SK-N-SH treated with all-trans-retinoic acid at 6 μM for 48 hours (cell line): ENCODE measurements around the gene LTN1.

Experiments
- ATAC-seq: fragments of 200-7000 bp; cut with Tn5 transposase; 3 replicates; pipeline ENCODE4 v1.9.1; 2020; ENCODE audit warnings: mild to moderate bottlenecking, moderate library complexity
- ARNTL ChIP-seq: fragments of 450-650 bp; formaldehyde crosslinking; IDR thresholded peaks from 2 replicates; pipeline ENCODE4 v1.5.0; 2020; ENCODE audit warnings: low read depth, mild to moderate bottlenecking, moderate library complexity, borderline replicate concordance
- BACH2 ChIP-seq: fragments of 250-450 bp; sonication (Bioruptor Pico); IDR thresholded peaks from 2 replicates; pipeline ENCODE4 v1.9.0; 2021; ENCODE audit warnings: mild to moderate bottlenecking, borderline replicate concordance
- ESRRG ChIP-seq: fragments of 250-450 bp; sonication (Bioruptor Pico); IDR thresholded peaks from 2 replicates; pipeline ENCODE4 v1.6.1; 2021; ENCODE audit warnings: mild to moderate bottlenecking
- ISL1 ChIP-seq: fragments of 250-450 bp; sonication (Bioruptor Pico); IDR thresholded peaks from 2 replicates; pipeline ENCODE4 v2.1.2; 2022; ENCODE audit warnings: mild to moderate bottlenecking, moderate library complexity
- SNAI2 ChIP-seq: fragments of 250-450 bp; sonication (Bioruptor Pico); IDR thresholded peaks from 2 replicates; pipeline ENCODE4 v1.5.0; 2020; ENCODE audit warnings: mild to moderate bottlenecking, moderate library complexity
- TCF4 ChIP-seq: fragments of 250-450 bp; sonication (Bioruptor Pico); IDR thresholded peaks from 2 replicates; pipeline ENCODE4 v1.8.0; 2021; ENCODE audit warnings: mild to moderate bottlenecking, moderate library complexity, borderline replicate concordance
- TOX ChIP-seq: fragments of 250-450 bp; sonication (Bioruptor Pico); IDR thresholded peaks from 2 replicates; pipeline ENCODE4 v1.8.0; 2021; ENCODE audit warnings: mild to moderate bottlenecking, moderate library complexity, borderline replicate concordance
- ZC3H10 ChIP-seq: fragments of 250-450 bp; sonication (Bioruptor Pico); IDR thresholded peaks from 2 replicates; pipeline ENCODE4 v1.5.1; 2021; ENCODE audit warnings: mild to moderate bottlenecking, moderate library complexity
- ZFP3 ChIP-seq: fragments of 250-450 bp; sonication (Bioruptor Pico); IDR thresholded peaks from 2 replicates; pipeline ENCODE4 v1.5.0; 2020; ENCODE audit warnings: mild to moderate bottlenecking, moderate library complexity
- ZFP30 ChIP-seq: fragments of 450-650 bp; formaldehyde crosslinking; IDR thresholded peaks from 2 replicates; pipeline ENCODE4 v1.5.0; 2022; ENCODE audit warnings: mild to moderate bottlenecking, moderate library complexity
- ZNF565 ChIP-seq: fragments of 450-650 bp; formaldehyde crosslinking; conservative IDR thresholded peaks from 2 replicates; pipeline ENCODE4 v1.5.0; 2020; ENCODE audit warnings: low read depth, mild to moderate bottlenecking, moderate library complexity
- ZNF8 ChIP-seq: fragments of 450-650 bp; formaldehyde crosslinking; IDR thresholded peaks from 2 replicates; pipeline ENCODE4 v1.5.0; 2020; ENCODE audit warnings: mild to moderate bottlenecking, moderate library complexity
- TF ChIP-seq, protein P1 (sequence below): fragments of 250-450 bp; sonication (Bioruptor Pico); IDR thresholded peaks from 2 replicates; pipeline ENCODE4 v1.5.0; 2020; ENCODE audit warnings: mild to moderate bottlenecking, moderate library complexity
- TF ChIP-seq, protein P2 (sequence below): fragments of 250-450 bp; sonication (Bioruptor Pico); IDR thresholded peaks from 2 replicates; pipeline ENCODE4 v1.8.0; 2021; ENCODE audit warnings: low read depth, mild to moderate bottlenecking, moderate library complexity, borderline replicate concordance
- TF ChIP-seq, protein P3 (sequence below): fragments of 250-450 bp; sonication (Bioruptor Pico); IDR thresholded peaks from 2 replicates; pipeline ENCODE4 v1.5.1; 2020; ENCODE audit warnings: low read depth, mild to moderate bottlenecking, moderate library complexity
- TF ChIP-seq, protein P4 (sequence below): fragments of 250-450 bp; sonication (Bioruptor Pico); IDR thresholded peaks from 2 replicates; pipeline ENCODE4 v1.5.1; 2021; ENCODE audit warnings: mild to moderate bottlenecking, moderate library complexity

The LTN1 gene

DNA sequence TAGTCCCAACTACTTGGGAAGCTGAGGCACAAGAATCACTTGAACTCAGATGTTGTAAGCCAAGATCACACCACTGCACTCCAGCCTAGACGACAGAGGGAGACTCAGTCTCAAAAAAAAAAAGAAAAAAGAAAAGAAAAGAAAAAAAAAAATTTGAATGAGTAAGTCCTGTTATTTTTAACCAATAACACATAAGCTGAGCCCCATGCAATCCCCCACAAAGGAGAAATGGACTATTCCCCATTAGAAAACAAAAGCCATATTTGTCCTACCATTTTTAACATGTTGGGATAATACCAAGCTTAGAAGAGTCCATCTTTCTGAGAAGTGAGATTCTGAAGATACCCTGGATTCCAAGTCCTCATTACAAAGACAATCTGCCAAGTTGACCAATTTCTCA, 32.4 kb downstream of the LTN1 start:
- TF ChIP-seq ZFP30 (CRISPR knock-in tag), result no peak
- no peak for TF ChIP-seq ESRRG
- TF ChIP-seq ARNTL (CRISPR knock-in tag), result no peak
- TF ChIP-seq, protein P1, sequence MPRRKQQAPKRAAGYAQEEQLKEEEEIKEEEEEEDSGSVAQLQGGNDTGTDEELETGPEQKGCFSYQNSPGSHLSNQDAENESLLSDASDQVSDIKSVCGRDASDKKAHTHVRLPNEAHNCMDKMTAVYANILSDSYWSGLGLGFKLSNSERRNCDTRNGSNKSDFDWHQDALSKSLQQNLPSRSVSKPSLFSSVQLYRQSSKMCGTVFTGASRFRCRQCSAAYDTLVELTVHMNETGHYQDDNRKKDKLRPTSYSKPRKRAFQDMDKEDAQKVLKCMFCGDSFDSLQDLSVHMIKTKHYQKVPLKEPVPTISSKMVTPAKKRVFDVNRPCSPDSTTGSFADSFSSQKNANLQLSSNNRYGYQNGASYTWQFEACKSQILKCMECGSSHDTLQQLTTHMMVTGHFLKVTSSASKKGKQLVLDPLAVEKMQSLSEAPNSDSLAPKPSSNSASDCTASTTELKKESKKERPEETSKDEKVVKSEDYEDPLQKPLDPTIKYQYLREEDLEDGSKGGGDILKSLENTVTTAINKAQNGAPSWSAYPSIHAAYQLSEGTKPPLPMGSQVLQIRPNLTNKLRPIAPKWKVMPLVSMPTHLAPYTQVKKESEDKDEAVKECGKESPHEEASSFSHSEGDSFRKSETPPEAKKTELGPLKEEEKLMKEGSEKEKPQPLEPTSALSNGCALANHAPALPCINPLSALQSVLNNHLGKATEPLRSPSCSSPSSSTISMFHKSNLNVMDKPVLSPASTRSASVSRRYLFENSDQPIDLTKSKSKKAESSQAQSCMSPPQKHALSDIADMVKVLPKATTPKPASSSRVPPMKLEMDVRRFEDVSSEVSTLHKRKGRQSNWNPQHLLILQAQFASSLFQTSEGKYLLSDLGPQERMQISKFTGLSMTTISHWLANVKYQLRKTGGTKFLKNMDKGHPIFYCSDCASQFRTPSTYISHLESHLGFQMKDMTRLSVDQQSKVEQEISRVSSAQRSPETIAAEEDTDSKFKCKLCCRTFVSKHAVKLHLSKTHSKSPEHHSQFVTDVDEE (CRISPR knock-in tag), result no peak
- TF ChIP-seq ZC3H10 (CRISPR knock-in tag), result no peak
- TF ChIP-seq, protein P2, sequence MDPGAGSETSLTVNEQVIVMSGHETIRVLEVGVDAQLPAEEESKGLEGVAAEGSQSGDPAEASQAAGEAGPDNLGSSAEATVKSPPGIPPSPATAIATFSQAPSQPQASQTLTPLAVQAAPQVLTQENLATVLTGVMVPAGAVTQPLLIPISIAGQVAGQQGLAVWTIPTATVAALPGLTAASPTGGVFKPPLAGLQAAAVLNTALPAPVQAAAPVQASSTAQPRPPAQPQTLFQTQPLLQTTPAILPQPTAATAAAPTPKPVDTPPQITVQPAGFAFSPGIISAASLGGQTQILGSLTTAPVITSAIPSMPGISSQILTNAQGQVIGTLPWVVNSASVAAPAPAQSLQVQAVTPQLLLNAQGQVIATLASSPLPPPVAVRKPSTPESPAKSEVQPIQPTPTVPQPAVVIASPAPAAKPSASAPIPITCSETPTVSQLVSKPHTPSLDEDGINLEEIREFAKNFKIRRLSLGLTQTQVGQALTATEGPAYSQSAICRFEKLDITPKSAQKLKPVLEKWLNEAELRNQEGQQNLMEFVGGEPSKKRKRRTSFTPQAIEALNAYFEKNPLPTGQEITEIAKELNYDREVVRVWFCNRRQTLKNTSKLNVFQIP (CRISPR knock-in tag), result no peak
- ATAC-seq, result no peak

DNA sequence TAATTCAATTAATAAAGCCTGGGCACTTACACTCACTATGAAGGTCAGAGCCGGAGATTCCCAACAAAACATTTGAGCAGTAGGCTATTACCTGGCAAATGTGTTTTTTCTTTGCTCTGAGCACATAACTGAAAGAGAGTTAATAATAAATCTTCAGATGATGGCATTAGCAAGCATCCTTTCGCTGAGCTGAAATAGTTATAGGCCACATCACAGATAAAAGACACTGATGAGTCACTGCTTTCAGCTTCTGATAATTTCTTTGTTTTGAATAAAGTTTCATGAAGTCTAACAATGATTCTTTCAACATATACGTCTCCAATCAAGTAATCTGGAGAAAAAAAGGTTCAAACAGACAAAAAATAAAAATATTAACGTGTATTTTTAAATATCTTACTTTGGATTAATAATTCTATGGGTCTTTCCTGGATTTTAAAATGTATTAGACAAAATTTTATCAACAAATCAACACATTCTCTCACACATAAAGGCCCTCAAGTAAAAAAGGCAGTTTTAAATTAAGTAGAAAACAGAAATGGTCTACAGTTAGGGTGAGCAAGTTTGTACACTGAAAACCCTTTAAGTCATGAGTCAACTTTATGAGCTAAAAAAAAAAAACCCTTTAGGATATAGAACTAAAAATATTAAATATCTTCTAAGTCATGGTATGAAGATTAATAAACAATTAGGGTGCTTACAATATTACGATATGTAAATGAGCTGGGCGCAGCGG, 33.1 kb downstream of the LTN1 start:
- TF ChIP-seq ISL1 (CRISPR knock-in tag) (peak; percentile 93), ZC3H10 (CRISPR knock-in tag) (0 out of 2 replicates have a peak, but pooled peaks have one; percentile 11), BACH2 (CRISPR knock-in tag) (no peak)
- TF ChIP-seq, protein P3, sequence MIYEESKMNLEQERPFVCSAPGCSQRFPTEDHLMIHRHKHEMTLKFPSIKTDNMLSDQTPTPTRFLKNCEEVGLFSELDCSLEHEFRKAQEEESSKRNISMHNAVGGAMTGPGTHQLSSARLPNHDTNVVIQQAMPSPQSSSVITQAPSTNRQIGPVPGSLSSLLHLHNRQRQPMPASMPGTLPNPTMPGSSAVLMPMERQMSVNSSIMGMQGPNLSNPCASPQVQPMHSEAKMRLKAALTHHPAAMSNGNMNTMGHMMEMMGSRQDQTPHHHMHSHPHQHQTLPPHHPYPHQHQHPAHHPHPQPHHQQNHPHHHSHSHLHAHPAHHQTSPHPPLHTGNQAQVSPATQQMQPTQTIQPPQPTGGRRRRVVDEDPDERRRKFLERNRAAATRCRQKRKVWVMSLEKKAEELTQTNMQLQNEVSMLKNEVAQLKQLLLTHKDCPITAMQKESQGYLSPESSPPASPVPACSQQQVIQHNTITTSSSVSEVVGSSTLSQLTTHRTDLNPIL (CRISPR knock-in tag), result peak; percentile 55; the same call in 1 of the 2 replicates
- TF ChIP-seq, all 23 proteins: peak for 3
- peak; percentile 96 for ATAC-seq

- TF ChIP-seq, protein P3 (CRISPR knock-in tag), result no peak
- TF ChIP-seq ISL1 (CRISPR knock-in tag), result no peak
- TF ChIP-seq ZFP30 (CRISPR knock-in tag), result no peak
- no peak for TF ChIP-seq SNAI2 (CRISPR knock-in tag)
- TF ChIP-seq TOX (CRISPR knock-in tag), result no peak
- TF ChIP-seq ZC3H10 (CRISPR knock-in tag), result no peak
- no peak for TF ChIP-seq BACH2 (CRISPR knock-in tag)
- no peak for TF ChIP-seq ZNF565 (CRISPR knock-in tag)
- TF ChIP-seq ARNTL (CRISPR knock-in tag), result no peak
Measured at GRCh38 chr21:28953247-28953646, 39.4 kb downstream of the LTN1 start.

DNA sequence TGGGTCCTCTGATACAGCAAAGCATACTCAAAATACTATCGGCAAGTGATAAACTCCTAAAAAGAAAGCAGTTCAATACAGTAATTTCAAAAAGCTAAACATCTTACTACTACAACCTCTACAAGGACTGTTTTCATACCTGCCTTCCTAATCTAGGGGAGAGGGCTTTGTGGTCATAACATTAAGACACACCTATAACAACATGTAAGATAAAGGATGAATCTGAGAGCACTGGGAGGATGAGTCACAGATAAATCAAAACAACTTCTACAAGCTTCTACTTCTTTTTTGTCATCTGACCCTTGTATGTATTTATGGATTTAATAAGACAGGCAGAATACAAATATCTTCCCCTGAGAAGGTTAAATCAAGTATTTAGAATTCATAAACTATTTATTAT, 40.0 kb downstream of the LTN1 start:
- TF ChIP-seq, protein P4, sequence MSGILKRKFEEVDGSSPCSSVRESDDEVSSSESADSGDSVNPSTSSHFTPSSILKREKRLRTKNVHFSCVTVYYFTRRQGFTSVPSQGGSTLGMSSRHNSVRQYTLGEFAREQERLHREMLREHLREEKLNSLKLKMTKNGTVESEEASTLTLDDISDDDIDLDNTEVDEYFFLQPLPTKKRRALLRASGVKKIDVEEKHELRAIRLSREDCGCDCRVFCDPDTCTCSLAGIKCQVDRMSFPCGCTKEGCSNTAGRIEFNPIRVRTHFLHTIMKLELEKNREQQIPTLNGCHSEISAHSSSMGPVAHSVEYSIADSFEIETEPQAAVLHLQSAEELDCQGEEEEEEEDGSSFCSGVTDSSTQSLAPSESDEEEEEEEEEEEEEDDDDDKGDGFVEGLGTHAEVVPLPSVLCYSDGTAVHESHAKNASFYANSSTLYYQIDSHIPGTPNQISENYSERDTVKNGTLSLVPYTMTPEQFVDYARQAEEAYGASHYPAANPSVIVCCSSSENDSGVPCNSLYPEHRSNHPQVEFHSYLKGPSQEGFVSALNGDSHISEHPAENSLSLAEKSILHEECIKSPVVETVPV (CRISPR knock-in tag), result no peak
- TF ChIP-seq TCF4 (CRISPR knock-in tag) (no peak), BACH2 (CRISPR knock-in tag) (no peak), ZNF8 (CRISPR knock-in tag) (no peak), ARNTL (CRISPR knock-in tag) (no peak), ZFP3 (CRISPR knock-in tag) (no peak), ZC3H10 (CRISPR knock-in tag) (no peak), TOX (CRISPR knock-in tag) (no peak), ESRRG (no peak)
- TF ChIP-seq, protein P2 (CRISPR knock-in tag), result no peak
- no peak for ATAC-seq

More at GRCh38 chr21:28953247-28953646, 39.4 kb downstream of the LTN1 start:
- no peak for ATAC-seq
